SKM-1 treated with dmso at 0.1 percent for 144 hours (cell line): Measurements from ENCODE around the gene RPS29.
"Not testable (repeated sequence)": the region's sequence is repeated elsewhere in the genome, so short reads cannot be mapped to it uniquely, and the experiment has no call there.

Experiments
- DNase-seq: peaks from one replicate; lab custom pipeline; 2025; ENCODE audit not compliant: unreplicated experiment; lab: John Stamatoyannopoulos, UW

Gene RPS29

GRCh38 chr14:49585803-49586672 lies at the start of gene RPS29:
RPS29 (minus strand) TSS chr14:49586380; CDS start chr14:49586346, 34 bp downstream.
- peak; percentile 80 for DNase-seq

DNA sequence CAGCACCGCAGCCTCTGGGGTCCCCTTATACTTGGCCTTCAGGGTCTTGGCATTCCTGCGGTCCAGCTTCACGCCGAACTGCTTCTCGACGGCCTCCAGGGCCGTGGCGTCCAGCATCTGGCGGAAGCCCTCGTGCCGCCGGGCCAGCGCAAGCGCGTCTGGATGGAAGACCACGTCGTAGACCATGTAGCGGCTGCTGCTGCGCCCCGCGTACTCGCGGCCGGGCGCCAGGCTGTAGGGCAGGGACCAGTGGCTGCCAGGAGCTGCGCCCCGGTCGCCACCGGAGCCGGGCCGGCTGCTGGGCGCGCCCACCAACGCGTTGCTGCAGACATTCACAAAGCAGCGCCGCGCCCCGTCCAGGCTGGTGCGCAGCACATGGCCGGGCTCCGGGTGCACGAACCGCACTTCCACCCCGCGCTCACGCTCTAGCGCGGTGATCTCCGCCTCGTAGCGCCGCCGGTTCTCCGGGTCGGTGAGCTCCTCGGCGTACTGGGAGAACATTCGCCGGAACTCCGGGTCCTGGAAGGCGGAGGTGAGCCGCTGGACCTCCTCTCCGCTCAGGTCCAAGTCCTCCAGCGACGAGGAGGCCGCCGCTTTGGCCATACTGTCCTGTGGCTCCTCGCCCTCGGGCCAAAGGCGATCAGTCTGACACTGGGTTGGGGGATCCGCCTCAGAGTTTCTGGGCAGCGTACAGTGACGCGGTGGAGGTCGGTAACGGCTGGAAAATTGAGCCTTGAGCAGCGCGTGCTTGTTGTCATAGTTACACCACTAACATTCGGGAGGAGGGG lies 48.6 kb upstream of the RPS29 start, which contains the start of gene DNAAF2:
Gene DNAAF2, minus strand, starts transcription at position 698 of the 788 bp plus-strand sequence. Its CDS starts 95 bp downstream, at position 603.
- peak; percentile 2 for DNase-seq

GRCh38 chr14:49633640-49634546 lies 47.7 kb upstream of the RPS29 start:
- peak; percentile 77 for DNase-seq

GRCh38 chr14:49623941-49624839 lies 38.0 kb upstream of the RPS29 start:
- no peak for DNase-seq

DNA sequence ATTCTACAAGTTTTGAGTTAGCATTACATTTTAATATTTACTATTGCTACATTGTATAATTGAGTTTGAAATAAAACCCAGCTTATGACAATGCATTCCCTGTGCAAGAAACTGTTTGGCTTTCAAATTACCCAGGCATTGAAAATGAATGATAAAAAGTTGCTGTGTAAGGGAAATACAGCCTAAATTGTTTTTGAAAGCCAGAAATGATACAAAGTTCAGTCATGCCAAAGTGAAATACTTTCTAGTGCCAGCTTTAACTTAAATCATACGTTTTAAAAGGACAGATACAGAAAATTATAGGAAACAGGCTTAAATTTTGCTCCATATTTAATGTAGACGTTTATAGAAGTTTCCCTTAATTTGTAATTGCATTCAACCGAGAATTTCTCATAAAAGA lies 37.2 kb upstream of the RPS29 start:
- DNase-seq, result no peak

GRCh38 chr14:49622022-49622607 lies 35.9 kb upstream of the RPS29 start:
- DNase-seq, result no peak

DNA sequence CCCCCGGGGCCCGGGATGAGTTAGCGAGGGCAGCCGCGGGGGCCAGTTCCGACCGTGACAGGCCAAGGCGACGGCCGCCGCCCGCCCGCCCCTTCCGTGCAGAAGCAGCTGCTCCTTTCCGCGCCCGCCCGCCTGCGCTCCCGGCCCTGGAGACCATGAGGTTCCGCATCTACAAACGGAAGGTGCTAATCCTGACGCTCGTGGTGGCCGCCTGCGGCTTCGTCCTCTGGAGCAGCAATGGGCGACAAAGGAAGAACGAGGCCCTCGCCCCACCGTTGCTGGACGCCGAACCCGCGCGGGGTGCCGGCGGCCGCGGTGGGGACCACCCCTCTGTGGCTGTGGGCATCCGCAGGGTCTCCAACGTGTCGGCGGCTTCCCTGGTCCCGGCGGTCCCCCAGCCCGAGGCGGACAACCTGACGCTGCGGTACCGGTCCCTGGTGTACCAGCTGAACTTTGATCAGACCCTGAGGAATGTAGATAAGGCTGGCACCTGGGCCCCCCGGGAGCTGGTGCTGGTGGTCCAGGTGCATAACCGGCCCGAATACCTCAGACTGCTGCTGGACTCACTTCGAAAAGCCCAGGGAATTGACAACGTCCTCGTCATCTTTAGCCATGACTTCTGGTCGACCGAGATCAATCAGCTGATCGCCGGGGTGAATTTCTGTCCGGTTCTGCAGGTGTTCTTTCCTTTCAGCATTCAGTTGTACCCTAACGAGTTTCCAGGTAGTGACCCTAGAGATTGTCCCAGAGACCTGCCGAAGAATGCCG lies 35.1 kb upstream of the RPS29 start:
- DNase-seq, result no peak

GRCh38 chr14:49620182-49621113 lies 34.3 kb upstream of the RPS29 start, which contains the start of the genes MGAT2 and RPL36AL:
MGAT2 (plus strand) TSS chr14:49620799; CDS start chr14:49621269, 470 bp downstream.
RPL36AL (minus strand) TSS chr14:49620626; CDS start chr14:49619104, 1,522 bp downstream.
- DNase-seq, result peak; percentile 88

GRCh38 chr14:49619730-49620129 lies 33.5 kb upstream of the RPS29 start:
- no peak for DNase-seq

- DNase-seq, result not testable (repeated sequence)
Measured at GRCh38 chr14:49619273-49619672, 33.1 kb upstream of the RPS29 start.

DNA sequence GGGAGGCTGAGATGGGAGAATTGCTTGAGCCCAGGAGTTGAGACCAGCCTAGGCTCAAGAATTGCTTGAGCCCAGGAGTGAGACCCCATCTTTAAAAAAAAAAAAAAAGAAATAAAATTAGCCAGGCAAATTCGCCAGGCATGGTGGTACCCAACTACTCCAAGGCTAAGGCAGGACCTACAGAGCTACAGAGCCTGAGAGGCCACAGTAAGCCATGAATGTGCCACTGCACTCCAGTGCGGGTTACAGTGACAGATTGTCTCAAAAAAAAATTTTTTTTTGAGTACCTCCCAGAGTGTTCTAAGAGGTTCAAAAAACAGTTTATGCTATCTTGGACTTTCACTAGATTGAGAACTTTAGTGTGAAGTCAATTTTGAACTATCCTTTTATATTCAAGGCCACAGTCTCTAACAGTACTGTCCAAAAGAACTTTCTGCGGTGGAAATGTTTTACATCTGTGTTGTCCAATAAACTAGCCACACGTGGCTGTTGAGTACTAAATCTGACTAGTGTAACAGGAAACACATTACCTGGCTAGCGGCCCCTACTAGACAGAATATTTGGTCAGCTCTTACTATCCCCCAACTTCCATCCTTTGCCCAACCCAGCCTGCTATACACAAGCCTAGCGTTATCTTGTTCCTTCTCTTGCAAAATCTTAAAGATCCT lies 31.8 kb upstream of the RPS29 start:
- DNase-seq, result no peak

- no peak for DNase-seq
Measured at GRCh38 chr14:49615776-49616175, 29.6 kb upstream of the RPS29 start.

- DNase-seq, result no peak
Measured at GRCh38 chr14:49614196-49614595, 28.0 kb upstream of the RPS29 start.

DNA sequence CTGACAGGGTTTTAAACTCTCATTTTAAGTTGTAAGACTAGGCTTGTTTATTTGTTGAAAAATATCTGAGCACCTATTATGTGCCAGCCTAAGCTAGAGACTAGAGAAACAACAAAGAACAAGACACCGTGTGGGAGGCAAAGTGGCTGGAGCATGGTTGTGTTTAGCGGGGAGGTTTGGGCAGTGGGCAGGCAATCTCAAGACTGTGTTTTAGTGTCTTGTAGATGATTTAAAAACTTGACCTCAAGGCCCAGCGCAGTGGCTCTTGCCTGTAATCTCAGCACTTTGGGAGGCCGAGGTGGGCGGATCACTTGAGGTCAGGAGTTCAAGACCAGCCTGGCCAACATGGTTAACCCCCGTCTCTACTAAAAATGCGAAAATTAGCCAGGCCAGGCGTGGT lies 26.5 kb upstream of the RPS29 start:
- no peak for DNase-seq

- DNase-seq, result no peak
Measured at GRCh38 chr14:49612251-49612650, 26.1 kb upstream of the RPS29 start.

DNA sequence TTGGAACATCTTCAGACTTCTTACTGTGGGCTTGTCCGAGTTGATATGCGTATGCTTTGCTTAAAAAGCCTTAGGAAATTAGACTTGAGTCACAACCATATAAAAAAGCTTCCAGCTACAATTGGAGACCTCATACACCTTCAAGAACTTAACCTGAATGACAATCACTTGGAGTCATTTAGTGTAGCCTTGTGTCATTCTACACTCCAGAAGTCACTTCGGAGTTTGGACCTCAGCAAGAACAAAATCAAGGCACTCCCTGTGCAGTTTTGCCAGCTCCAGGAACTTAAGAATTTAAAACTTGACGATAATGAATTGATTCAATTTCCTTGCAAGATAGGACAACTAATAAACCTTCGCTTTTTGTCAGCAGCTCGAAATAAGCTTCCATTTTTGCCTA lies 21.4 kb upstream of the RPS29 start:
- DNase-seq, result no peak
